Effector CD4-positive, alpha-beta T cell (primary cell): ENCODE results near the gene DOCK7.
"Not testable (repeated sequence)": the region's sequence is repeated elsewhere in the genome, so short reads cannot be mapped to it uniquely, and the experiment has no call there.

Experiments used
- DNase-seq: peaks from one replicate; pipeline ENCODE4 v3.0.0-alpha.2; 2020

The DOCK7 gene

DNA sequence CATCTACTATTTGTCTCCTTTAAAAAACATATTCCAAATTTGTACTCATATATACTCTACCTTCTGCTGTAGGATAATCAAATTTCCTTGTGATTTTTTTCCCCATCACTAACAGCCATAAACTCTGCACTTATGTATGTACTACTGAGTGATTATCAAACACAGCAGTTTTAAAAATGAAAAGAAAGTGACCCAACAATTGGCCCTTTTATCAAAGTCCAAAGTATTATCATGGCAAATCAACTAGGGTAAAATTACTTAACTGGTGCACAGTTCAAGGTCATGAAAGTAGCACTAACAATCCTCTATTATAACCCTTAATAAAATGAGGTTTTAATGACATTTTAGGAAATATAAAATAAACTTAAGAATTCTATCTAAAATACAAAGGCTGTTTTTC lies 79.3 kb downstream of the DOCK7 start:
- no peak for DNase-seq

DNA sequence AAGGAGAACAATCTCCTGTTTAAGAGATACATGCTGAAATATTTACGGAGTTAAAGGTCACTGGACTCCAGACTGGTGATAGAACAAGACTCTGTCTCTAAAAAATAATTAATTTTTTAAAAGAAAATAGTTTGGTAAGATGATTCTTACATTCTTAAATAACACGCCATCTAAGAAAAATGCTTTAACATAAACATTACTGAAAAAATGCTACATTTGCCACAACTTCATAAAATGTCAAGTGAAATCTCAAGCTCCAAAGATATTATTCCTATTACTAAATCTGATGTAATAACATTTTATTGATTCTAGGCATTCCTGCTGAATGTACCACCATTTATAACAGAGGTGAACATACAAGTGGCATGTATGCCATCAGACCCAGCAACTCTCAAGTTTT lies 86.7 kb downstream of the DOCK7 start:
- DNase-seq = no peak

DNA sequence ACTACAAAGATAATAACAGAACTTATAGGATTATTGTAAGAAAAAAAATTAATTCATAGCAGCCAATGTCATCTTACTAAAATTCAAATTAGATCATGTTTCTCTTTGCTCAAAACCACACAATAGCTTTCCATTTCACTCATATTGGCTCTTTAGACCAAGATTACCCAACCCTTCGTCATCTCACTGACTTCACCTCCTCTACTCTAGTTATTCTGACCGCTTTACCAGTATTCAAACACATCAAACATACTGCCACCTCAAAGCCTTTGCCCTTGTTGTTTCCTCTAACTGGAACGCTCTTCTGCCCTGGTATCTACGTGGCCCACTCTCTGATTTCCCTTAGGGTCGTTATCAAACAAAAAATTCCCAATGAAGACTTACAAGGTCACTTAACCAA lies 89.1 kb downstream of the DOCK7 start:
- no peak for DNase-seq

DNA sequence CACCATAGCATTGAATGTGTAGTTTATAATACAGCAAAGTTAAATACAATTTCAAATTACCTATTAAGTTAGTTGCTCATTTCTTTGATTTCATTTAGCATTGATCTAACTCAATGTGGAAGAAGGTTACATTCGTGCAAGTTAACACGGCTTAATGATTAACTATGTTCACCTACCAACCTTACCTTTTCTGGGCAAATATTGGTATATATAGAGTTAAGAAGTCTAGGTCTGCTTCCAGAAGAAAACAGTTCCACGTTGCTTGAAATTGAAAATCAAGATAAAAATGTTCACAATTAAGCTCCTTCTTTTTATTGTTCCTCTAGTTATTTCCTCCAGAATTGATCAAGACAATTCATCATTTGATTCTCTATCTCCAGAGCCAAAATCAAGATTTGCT lies 90.9 kb downstream of the DOCK7 start, which contains the start of gene ANGPTL3:
TSS of gene ANGPTL3 (plus strand) at position 240 of the 400 bp plus-strand sequence. CDS start at position 287, 47 bp downstream.
- no peak for DNase-seq

DNA sequence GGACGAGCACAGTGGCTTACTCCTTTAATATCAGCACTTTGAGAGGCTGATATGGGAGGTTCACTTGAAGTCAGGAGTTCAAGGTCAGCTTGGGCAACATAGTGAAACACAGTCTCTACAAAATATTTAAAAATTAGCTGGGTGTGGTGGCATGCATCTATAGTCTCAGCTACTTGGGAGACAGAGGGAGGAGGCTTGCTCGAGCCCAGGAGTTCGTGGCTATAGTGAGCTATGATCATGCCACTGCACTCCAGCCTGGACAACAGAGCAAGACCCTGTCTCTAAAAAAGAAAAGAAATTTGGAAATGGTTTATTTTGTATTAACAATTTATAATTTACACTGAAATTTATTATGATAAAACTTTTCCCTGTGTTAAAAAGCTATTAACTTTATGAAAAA lies 92.5 kb downstream of the DOCK7 start:
- no peak for DNase-seq

DNA sequence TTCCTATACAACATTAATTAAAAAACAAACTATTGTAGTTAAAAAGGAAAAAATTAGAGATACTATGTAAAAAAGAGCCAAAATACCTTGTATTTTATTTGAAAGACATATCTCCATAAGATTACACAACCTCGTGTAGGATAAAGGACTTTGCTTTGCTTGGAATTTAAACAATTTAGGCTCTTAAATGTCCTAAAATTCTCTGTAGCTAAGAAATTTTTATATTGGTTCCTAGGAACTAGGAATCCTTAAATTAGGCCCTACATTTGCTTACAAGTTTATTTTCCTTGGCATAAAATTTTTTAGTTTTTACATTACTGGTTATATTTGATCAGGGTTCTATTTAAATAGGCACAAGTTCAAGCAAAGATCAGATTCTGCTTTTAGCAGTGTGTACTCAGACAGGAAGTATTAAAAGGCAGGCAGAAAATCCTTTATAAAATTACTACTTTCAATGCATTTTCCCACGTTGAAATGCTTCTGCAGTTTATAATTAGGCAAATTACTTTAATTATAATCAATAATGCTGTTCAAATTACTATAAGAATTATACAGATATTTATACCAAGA lies 94.3 kb downstream of the DOCK7 start:
- no peak for DNase-seq

DNA sequence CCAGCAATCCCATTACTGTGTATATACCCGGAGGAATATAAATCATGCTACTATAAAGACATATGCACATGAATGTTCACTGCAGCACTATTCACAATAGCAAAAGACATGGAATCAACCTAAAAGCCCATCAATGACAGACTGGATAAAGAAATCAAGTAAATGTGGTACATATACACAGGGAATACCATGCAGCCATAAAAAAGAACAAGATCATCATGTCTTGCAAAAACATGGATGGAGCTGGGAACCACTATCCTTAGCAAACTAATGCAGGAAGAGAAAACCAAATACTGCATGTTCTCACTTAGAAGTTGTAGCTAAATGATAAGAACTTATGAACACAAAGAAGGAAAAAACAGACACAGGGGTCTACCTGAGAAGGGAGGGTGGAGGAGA lies 97.2 kb downstream of the DOCK7 start:
- no peak for DNase-seq

DNA sequence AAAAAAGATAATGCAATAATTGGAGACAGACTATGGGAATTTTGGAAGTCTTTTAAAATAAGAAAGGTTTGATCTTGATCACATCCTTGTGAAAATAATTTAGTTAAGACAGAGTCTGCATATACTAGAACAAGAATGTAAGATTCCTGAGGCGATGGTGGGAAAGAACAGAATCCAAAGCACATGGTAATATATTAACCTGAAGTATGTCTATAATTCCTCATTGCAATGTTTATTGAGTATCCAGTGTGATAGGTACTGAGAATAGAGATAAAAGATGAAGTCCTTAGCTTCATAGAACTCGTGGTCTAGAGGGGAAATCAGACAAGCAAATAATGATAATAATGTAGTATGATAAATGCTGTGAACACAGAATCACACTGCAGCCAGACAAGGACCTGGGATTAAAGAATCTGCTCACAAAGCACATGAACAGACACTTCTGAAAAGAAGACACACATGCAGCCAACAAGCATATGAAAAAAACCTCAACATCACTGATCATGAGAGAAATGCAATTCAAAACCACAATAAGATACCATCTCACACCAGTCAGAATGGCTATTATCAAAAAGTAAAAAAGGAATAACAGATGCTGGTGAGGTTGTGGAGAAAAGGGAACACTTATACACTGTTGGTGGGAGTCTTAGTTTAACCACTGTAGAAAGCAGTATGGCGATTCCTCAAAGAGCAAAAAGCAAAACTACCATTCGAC lies 97.8 kb downstream of the DOCK7 start:
- no peak for DNase-seq

DNA sequence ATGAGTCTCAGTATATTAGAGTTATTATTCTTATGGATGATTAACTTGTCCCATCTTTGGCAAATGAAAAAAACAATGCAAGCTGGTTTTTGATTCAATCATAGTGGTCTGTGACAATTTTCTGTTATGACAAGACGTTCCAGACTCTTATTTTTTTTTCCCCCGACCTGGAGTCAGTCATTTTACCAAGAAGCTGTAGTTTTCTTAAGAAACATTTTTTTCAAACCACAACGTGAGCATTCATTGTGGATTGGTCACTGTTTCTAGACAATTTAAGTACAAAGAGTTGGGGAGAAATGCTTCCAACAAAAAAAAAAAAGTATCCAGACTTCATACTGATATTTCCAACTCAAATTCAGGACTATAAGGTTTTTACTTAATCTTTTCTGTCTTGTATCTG lies 98.9 kb downstream of the DOCK7 start:
- DNase-seq = no peak

DNA sequence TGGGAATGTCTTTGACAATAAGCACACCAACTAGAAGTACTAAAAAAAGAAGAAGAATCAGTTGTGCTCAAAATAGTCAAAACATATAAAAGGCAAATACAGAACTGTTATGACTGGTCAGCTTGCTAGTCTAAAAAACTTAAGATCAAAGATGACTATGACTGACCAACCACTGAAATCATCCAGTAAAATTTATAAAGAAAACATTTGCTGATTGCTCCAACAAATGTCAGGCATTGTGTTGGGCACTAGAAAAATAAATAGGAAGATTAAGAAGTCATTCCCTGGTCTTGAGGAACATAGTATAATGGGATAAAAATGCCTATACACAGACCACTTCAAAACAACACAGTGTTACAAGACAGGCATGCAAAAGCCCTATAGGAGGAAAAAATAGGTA lies 100.2 kb downstream of the DOCK7 start:
- DNase-seq = no peak

DNA sequence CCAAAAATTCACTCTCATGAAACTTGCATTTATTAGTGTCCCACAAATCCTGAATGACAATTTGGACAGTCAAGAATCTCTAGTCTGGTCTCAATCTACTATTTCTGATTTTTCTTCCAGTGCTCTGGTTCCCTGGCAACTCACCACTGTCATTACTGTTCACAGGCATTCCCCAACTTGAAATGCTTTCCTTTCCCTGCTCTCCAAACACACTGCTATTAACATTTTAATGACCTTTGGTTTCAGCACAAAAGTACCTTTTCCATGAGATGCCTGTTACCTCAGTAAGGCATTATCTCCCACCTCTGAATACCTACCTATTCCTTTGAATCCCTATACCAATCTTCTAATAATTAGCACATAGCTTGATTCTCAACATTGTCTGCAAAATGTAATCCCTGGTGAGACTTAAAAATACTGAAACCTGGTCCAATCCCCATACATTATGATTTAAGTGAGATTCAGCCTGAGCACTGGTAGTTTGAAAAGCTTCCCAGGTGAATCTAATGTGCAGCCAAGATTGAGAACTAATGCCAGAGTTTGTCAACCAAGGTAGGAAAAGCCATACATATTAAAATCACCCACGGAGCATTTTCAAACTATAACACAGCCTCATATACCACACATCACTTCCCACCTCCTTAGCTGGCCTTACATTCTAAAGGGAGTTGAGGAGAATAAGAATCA lies 102.6 kb downstream of the DOCK7 start:
- DNase-seq = no peak

DNA sequence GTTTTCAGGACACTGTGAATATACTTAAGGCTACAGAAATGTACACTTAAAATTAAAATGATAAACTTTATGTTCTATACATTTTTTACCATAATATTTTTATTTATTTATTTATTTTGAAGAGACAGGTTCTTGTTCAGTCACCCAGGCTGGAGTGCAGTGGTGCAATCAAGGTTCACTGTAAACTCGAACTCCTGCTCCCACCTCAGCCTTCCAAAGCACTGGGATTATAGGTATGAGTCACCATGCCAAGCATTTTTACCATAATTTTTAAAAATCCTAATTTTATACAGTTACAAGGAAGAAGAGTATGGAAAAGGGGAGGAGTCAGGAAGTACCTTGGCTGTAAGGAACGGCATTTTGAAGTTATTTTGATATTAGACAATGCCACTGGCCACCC lies 114.5 kb downstream of the DOCK7 start:
- no peak for DNase-seq

DNA sequence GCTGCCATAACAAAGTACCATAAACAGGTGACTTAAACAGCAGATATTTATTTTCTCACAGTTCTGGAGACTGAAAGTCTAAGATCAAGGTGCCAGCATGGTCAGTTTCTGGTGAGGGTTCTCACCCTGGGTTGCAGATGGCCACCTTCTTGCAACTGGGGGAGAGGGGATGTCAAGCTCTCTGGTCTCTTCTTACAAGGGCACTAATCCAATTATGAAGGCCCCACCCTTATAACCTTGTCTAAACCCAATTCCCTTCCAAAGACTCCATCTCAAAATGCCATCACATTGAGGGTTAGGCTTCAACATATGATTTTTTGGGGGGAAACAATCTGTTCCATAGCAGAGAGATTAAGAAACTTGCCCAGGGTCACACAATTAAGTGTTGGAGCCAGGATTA lies 115.7 kb downstream of the DOCK7 start:
- no peak for DNase-seq

DNA sequence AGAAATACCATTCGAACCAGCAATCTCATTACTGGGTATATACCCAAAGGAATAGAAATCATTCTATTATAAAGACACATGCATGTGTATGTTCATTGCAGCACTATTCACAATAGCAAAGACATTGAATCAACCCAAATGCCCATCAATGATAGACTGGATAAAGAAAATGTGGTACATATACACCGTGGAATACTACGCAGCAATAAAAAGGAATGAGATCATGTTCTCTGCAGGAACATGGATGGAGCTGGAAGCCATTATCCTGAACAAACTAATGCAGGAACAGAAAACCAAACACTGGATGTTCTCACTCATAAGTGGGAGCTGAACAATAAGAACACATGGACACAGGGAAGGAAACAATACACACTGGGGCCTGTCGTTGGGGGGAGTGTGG lies 116.7 kb downstream of the DOCK7 start:
- DNase-seq = not testable (repeated sequence)

DNA sequence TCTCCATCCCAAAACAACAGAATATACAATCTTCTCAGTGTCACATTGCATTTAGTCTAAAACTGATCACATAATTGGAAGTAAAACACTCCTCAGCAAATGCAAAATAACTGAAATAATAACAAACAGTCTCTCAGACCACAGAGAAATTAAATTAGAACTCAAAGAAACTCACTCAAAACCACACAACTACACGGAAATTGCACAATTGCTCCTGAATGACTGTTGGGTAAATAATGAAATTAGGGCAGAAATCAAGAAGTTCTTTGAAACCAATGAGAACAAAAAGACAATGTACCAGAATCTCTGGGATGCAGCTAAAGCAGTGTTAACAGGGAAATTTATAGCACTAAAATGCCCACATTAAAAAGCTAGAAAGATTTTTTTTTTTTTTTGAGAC lies 120.3 kb downstream of the DOCK7 start:
- not testable (repeated sequence) for DNase-seq

DNA sequence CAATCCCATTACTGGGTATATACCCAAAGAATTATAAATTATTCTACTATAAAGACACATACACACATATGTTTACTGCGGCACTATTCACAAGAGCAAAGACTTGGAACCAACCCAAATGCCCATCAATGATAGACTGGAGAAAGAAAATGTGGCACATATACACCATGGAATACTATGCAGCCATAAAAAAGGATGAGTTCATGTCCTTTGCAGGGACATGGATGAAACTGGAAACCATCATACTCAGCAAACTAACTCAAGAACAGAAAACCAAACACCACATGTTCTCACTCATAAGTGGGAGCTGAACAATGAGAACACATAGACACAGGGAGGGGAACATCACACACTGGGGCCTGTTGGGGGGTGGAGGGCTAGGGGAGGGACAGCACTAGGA lies 121.0 kb downstream of the DOCK7 start:
- not testable (repeated sequence) for DNase-seq

DNA sequence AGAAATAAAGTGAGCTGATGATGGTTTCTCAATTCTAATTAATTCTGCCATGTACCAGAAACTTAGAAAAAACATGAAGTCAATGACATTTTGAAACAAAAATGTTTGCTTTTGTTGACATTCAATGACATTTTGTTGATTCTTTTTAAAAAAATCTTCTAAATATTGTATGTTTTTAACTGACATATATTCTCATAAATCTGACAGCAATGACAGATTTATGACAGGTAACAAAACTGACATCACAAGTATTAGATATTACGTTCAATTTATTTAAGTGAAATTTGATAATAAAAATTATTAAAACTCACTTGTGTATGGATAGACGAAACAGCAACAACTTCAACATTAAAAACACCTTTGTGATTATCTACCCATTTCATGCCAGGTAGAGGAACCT lies 126.9 kb downstream of the DOCK7 start:
- DNase-seq = no peak

DNA sequence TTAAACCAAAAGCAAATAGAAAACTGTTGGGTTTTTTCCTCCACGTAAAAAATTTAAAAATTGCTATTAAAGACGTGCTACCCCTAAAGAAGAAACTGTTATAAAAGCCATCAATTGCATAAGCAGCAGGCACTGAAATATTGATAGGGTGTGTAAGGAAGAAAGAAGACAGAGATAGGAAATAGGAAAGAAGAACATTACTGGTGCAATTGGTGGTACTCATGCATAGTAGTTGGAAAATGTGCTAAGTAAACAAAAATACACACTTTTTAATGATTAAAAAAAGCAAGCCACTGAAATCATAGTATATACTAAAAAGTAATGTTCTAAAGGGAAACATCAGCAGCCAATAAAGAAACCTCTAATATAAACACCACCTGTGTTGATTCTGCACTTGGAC lies 143.6 kb downstream of the DOCK7 start:
- DNase-seq = no peak

DNA sequence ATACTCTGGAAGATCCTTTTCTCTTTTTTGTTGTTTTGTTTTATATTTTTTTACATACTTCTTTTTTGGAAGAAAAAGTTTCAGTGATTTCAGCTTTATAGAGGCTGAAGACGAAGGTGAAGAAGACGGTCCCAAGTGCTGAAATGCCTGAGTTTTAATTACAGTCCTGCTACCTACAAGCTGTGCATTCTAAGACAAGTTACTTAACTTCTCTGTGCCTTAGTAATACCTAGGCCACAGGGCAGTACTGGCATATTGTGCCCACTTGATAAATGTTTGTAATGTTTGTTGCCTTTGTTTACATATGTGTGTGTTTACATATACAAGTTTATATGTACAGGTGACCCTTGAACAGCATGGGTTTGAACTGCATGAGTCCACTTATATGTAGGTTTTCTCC lies 147.1 kb downstream of the DOCK7 start:
- no peak for DNase-seq

DNA sequence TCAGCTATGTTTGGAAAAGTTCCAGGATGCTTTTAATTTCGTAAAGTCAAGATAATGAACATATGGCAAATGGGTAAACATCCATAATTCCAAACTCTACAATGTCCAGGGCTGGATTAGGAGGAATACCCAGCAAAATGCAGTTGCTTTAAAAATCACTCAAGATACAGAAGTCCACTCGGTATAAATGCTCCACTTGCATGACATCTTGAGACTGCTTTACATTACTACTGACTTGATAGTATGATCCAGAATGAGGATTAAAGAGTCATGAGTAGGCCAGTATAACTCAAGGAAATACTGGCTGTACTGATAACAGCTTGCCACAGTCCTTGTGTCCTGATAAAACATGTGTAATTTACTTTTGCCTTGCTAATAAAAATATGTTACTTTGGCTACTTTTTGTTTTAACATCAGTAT lies 149.1 kb downstream of the DOCK7 start:
- no peak for DNase-seq

DNA sequence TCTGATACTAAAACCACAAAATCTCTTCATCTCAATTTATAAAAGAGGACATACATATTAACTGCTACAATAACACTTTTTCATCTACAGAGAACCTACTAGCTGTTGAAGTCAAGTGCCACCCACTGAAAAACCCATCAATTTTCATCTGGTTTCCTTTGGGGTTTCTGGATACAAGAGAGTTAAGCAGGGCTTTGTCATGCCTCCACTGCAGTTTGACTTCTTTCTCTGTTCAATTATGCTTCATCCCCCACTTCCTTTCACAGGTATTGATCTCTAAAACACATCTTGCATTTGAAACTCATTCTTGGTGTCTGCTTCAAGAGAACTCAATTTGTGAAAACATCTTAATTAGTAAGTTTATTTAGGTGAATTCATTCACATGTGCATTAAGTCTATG lies 151.3 kb downstream of the DOCK7 start:
- DNase-seq = no peak

DNA sequence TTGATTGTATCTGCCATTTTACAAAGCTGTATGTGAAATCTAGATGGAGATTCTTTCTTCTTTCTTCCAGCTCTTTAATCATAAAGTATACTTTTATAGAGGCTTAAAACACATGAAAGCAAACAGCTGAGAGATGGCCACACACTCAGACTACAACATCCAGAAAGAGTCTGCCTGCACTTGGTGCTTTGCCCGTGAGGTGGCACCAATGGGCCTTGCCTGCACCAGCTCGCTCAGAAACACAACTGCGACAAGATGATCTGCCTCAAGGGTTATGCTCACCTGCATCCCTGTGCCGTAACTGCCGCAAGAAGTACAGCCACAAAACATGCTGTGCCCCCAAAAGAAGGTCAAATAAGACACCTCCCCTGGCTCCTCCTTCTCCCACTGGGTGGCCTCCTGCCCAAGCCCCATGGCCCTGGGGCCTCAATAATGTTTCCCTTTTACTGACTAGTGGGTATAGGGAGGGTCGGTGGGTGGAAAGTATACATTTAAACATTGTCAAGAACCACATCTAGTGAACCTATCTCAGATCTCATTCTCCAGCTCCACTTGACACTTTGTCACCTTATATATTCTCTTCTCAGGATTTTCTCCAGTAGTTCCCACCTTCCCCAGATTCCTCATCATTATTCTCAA lies 157.6 kb downstream of the DOCK7 start:
- DNase-seq = no peak

DNA sequence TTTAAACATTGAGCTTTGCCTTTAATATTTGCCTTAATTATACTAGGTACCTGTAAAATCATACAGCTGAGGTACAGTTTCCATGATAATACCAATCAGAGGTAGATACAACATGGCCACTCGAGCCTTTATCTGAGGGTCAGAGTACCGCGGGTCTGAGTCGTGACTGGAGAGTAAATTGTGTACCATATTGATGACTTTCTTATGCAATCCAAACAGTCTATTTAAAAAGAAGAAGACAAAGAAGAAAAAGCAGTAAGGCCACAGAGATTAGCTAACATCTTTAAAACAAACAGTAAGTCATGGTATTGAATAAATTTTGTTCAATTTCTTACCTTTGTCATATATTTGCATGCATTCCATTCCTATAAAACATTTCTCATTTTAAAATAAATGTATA lies 159.0 kb downstream of the DOCK7 start:
- DNase-seq = no peak

DNA sequence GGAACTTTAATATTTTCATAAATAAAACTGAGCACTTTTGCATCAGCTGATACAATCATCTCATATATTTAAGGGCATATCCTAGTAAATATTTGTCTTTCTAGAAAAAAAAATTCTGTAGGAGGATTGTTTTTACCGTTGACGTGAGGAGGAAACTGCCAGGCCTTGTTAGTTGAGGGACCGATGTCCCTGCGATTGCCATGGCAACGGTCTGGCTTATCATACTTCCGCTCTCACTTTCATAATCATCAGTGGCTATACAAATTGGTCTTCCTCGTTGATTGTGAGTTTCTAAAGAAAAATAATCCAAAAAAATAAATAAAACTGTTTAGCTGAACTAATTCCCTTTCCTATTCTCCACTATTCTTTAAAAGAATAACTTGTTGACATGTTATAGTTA lies 160.2 kb downstream of the DOCK7 start:
- DNase-seq = no peak
